Measurements from ENCODE around the gene UBL5.
"Not testable (repeated sequence)": the region's sequence is repeated elsewhere in the genome, so short reads cannot be mapped to it uniquely, and the experiment has no call there.

UBL5 gene

DNA sequence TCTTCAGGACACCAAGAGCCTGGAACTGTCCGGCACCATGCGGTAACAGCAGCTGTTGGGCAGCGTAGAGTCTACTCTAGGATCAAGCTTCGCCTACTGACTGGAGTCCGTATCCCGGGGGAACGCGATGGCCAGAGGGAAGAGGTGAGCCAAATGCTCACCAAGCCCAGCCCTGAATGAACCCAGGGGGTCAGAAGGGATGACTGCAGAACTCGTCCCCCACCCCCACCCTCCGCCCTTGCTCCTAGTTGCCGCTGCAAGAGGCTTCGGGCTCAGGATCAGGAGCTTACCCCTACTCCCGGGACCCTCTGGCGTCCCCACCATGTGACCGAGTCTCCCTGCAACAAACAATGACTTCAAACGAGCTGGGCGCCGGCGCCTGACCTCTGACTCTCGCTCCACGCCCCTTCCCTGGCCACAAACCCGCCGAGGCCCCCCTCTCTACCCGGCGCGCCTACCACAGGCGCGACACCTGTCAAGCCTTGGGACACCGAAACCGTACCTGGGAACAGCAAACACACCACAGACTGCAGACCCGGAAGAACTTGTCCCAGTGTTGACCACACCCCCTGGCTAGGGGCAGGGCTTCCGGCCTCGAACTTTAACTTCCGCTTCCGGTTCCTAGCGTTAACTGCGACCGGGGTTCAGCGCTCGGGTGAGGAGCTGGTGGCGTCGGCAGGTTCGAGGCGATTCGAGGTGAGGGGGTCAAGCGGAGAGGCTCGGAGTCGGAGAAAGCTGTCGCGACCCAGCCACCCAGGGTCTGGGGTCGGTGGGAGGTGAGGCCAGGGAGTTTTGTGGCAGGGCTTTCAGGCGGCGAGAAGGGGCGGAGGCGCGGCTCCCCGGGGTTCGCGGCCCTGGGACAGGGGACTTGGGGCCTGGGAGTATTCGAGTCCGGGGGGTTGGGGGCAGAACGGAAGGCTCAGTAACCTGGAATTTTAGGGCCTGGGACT is at the start of gene UBL5:
Gene UBL5, plus strand, starts transcription at position 630 of the 950 bp plus-strand sequence. CDS start 420 bp downstream, outside the sequence.
- peak; percentile 87 for DNase-seq

DNA sequence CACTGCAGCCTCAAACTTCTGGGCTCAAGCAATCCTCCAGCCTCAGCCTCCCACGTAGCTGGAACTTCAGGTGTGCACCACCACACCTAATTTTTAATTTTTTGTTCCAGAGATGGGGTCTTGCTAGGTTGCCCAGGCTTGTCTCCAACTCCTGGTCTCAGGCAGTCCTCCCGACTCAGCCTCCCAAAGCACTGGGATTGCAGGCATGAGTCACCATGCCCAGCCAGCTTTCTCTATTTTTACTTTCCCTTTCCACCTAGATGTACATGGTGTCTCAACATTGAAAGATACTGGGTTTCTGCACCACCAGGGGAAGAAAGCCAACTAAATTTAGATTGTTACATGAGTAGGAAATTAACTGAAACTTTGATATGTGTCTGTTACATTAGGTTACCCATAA is 45.4 kb upstream of the UBL5 start:
- DNase-seq: no peak

DNA sequence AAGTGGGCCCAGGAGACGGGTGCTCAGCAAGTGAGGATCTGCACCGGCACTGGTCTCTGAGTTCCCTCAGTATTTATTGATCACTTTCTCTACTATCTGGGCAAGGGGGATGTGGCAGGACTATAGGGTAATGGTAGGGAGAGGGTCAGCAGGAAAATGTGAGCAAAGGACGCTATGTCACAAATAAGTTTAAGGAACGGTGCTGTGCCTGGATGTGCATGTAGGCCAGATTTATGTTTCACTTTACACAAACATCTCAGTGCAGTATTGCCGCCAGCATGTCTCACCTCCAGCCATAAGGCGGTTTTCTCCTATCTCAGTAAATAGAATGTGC is 43.6 kb upstream of the UBL5 start:
- DNase-seq: not testable (repeated sequence)

GRCh38 chr19:9785367-9786331 is 42.1 kb upstream of the UBL5 start:
- peak; percentile 97 for DNase-seq

GRCh38 chr19:9786342-9786741 is 41.4 kb upstream of the UBL5 start:
- DNase-seq: no peak

DNA sequence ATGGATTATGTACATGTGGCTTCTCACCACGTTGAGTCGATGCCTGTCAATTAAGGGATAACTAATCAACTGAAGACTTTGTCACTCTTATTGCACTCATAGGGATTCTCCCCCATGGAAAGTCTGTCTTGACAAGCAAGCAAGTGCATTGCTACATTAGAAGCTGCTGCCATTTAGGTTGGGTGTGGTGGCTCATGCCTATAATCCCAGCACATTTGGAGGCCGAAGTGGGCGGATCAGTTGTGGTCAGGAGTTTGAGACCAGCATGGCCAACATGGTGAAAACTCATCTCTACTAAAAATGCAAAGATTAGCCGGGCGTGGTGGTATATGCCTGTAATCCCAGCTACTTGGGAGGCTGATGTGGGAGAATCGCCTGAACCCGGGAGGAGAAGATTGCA is 40.9 kb upstream of the UBL5 start:
- DNase-seq: no peak

DNA sequence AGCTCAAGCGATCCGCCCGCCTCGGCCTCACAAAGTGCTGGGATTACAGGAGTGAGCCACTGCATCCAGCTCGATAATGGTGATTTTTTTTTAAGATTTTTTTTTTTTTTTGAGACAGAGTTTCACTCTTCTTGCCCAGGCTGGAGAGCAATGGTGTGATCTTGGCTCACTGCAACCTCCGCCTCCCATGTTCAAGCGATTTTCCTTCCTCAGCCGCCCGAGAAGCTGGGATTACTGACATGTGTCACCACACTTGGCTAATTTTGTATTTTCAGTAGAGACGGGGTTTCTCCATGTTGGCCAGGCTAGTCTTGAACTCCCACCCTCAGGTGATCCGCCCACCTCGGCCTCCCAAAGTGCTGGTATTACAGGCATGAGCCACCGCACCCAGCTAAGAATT is 39.1 kb upstream of the UBL5 start:
- DNase-seq: not testable (repeated sequence)

GRCh38 chr19:9789066-9789465 is 38.7 kb upstream of the UBL5 start:
- no peak for DNase-seq

DNA sequence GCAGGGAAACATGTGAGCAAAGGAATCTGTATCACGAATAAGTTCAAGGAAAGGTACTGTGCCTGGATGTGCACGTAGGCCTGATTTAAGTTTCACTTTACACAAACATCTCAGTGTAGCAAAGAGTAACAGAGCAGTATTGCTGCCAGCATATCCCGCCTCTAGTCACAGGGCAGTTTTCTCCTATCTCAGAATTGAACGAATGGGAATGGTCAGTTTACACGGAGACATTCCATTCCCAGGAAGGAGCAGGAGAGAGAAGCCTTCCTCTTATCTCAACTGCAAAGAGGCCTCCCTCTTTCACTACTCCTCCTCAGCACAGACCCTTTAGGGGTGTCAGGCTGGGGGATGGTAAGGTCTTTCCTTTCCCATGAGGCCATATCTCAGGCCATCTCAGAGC is 38.1 kb upstream of the UBL5 start:
- not testable (repeated sequence) for DNase-seq

- DNase-seq: not testable (repeated sequence)
These were observed 36.7 kb upstream of the UBL5 start for GRCh38 chr19:9791073-9791367.

GRCh38 chr19:9791552-9792205 is 36.0 kb upstream of the UBL5 start:
- peak; percentile 96 for DNase-seq

- DNase-seq: peak; percentile 99
These were observed 35.3 kb upstream of the UBL5 start for GRCh38 chr19:9792206-9793070.

DNA sequence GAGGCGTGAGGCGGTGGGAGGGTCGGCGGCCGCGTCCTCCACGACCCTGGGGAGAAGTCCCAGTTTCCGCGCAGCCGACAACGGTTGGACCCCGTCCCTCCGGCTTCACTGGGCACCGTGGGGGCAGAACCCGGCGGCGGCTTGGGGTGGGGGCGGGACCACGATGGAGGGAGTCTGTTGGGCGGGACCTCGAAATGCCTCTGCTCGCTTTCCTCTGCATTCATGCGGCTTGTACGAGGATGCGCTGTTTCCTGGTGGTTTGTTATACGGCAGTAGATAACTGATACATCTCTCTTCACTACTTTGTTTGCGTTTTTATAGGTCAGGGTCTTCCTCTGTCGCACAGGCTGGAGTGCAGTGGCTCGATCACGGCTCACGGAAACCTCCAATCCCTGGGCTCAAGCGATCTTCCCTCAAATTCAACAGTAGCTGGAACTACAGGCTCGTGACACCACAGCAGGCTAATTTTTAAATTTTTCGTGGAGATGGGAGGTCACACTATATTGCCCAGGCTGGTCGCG is 34.6 kb upstream of the UBL5 start:
- peak; percentile 37 for DNase-seq

DNA sequence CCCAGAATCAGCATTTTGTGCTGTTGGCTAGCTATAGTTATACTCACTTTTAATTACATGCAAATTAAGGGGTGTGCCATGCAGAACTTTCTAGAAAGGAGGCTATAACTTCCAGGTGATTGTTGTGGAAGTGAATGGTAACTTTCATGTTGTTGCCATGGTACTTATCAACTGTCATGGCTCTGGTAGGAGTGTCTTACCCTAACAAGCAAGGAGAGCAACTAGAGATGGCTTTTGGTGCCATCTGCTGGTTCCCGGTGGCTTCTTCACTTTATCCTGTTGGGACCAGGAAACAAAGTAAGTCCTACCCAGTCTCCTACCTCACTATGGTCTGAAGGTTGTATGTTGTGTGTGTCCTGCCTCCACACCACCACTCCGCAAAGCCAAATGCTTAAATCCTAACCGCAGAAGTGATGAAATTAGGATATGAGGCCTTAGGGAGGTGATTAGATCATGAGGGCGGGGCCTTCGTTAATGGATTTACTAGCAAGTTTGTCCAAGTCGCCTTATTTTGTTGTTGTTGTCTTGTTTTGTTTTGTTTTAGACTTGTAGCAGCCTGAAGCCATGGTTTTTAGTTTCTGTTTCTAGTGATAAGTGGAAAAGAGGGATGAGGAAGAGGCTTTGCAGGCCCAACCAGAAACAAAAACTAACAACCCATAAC is 31.5 kb upstream of the UBL5 start:
- peak; percentile 76 for DNase-seq

- no peak for DNase-seq
These were observed 29.8 kb upstream of the UBL5 start for GRCh38 chr19:9797871-9798270.

DNA sequence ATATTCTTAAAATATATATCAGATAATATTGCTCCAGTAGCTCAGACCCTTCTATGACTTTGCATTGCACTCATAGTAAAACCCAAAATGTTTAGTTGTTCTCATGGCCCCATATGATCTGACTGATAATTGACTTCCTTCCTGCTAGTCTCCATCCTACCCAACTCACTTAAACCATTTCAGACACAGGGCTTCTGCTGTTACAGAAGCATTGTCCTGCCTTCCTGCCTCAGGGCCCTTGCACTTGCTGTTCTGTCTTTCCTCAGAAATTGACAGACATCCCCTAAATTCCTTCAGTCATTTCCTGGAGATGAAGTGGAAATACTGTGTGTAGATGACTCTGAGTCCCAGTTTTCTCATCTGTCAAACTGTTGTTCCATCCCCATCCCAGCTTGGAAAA is 28.6 kb upstream of the UBL5 start:
- DNase-seq: no peak

DNA sequence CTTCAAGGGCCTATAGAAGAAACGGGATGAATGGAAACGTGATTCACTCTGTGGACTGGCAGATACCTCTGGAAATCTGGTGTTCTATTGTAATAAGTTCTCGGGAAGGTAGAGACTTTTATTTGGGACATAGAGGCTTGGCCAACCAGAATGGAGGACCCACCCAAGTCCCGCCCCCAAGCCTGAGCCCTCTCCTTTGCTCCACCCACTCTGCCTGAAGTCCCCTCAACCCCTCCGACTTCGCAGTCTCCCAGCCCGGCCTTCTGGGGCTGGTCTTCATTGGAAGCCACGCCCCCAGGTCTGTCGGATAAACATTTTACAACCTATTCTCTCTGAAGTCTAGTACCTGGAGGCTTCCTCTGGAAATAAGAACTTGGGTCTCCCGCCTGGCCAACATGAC is 25.7 kb upstream of the UBL5 start:
- no peak for DNase-seq

GRCh38 chr19:9806803-9807202 is 20.9 kb upstream of the UBL5 start:
- no peak for DNase-seq

DNA sequence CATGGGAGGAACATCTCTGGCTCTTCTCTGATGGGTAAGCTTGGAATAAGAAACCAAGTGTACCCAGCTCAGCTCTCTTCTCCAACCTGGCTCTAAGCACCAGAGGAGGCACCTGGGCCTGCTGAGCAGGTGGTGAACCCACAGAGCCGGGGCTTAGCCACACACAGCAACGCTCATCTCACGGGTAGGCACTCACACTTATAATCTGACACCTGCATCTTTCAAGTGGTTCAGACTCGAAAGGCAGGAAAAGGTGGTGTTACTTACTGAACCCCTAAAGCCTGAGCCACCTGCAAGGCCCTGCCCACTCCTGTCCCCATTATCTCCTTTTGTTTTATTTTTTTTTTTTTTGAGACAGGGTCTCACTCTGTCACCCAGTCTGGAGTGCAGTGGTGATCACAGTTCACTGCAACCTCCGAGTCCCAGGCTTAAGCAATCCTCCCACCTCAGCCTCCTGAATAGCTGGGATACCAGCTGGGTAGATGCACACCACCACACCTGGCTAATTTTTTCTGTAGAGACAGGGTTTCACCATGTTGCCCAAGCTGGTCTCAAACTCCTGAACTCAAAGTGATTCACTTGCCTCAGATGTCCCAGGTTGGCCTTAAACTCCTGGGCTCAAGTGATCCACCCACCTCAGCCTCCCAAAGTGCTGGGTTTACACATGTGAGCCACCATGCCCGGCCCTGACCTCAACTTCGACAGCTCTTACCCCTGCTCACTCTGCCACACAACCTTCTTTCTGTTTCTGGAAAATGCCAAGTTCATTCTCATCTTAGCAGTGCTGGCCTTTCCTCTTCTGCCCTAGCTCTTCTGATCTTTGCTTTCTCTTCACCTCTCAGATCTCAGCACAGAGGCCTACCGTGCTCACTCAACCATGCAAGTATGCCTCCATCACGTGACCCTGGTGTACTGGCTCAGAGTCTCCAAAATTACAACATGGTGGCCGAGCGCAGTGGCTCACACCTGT is 18.6 kb upstream of the UBL5 start:
- no peak for DNase-seq

DNA sequence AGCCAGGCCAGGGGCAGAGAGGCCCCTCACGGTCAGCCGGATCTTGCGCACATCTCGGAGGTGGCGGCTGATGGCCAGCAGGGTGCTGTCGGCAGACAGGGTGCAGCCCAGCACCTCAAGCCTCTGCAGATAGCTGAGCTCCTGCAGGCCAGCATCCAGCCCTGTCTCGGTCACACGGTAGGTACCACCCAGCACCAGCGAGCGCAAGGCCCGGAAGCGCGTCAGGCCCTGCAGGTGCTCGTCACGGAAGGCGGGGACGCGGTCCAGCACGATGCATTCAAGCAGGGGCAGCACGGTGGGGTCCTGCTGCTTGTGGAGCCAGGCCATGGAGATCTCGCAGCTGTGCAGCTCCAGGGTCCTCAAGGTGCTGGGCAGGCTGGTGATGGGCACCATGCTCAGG is 16.6 kb upstream of the UBL5 start:
- DNase-seq: no peak

All from NCI-H1436 (cell line).